ENCODE results near the gene FAM13A.
A peak's percentile ranks its signal among the peaks of the same experiment; 100 is the strongest.

The FAM13A gene

DNA sequence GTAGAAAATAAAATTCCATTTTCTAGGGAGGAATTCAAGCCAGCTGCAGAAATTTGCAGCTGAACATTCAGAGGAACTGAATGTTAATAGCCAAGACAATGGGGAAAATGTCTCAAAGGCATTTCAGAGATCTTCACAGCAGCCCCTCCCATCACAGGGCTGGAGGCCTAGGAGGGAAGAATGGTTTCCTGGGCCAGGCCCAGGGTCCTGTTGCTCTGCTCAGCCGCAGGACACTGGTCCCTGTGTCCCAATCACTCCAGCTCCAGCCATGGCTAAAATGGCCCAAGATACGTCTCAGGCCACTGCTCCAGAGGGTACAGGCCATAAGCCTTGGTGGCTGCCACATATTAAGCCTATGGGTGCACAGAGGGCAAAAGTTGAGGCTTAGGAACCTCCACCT is 20.4 kb downstream of the FAM13A start:
- Histone ChIP-seq H3K4me2 (ENCODE audit: low read length) (no peak overlapping the region), H3K4me3 (ENCODE audit: low read depth, low read length) (no peak overlapping the region), H2AFZ (no peak overlapping the region), H3K79me2 (no peaks in the 10 kb centered on the region), H3K4me1 (no peaks in the 10 kb centered on the region), H3K9me3 (ENCODE audit: control insufficient read depth, low read length) (no peaks in the 10 kb centered on the region), H3K36me3 (ENCODE audit: control insufficient read depth, insufficient read depth, low read length) (no peaks in the 10 kb centered on the region), H3K27me3 (ENCODE audit: control insufficient read depth, insufficient read depth, low read length) (no peaks in the 10 kb centered on the region), H3K27ac (no peak overlapping the region), H3K9ac (no peak overlapping the region)
- TF ChIP-seq, protein P1, sequence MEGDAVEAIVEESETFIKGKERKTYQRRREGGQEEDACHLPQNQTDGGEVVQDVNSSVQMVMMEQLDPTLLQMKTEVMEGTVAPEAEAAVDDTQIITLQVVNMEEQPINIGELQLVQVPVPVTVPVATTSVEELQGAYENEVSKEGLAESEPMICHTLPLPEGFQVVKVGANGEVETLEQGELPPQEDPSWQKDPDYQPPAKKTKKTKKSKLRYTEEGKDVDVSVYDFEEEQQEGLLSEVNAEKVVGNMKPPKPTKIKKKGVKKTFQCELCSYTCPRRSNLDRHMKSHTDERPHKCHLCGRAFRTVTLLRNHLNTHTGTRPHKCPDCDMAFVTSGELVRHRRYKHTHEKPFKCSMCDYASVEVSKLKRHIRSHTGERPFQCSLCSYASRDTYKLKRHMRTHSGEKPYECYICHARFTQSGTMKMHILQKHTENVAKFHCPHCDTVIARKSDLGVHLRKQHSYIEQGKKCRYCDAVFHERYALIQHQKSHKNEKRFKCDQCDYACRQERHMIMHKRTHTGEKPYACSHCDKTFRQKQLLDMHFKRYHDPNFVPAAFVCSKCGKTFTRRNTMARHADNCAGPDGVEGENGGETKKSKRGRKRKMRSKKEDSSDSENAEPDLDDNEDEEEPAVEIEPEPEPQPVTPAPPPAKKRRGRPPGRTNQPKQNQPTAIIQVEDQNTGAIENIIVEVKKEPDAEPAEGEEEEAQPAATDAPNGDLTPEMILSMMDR (IDR thresholded peaks at IDR 0.05) = no peak

DNA sequence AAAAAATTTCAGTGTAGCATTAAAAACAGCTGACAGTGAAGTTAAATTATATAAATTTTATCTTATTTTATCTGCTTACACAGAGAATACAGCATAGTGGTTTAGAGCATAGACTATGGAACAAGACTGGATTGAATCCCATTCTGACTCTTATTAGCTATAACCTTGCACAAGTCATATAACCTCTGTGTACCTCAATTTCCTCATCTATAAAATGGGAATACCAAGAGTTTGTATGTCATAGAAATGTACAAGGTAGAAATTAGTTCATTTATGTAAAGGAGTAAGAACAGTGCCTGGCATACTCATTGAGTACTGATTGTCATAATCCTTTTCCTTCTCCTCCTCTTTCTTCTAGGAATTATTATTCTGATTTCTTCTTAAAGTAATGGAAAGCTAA is 25.7 kb downstream of the FAM13A start:
- H3K4me3 ChIP-seq (ENCODE audit: low read depth, low read length) = no peak overlapping the region
- no peaks in the 10 kb centered on the region for H3K36me3 ChIP-seq (ENCODE audit: control insufficient read depth, insufficient read depth, low read length)
- no peak overlapping the region for H2AFZ ChIP-seq
- no peaks in the 10 kb centered on the region for H3K9me3 ChIP-seq (ENCODE audit: control insufficient read depth, low read length)
- TF ChIP-seq, protein P1 (IDR thresholded peaks at IDR 0.05) = no peak
- no peaks in the 10 kb centered on the region for H3K79me2 ChIP-seq
- no peak overlapping the region for H3K4me2 ChIP-seq (ENCODE audit: low read length)
- H3K27ac ChIP-seq = no peak overlapping the region
- no peak overlapping the region for H3K9ac ChIP-seq
- no peaks in the 10 kb centered on the region for H3K4me1 ChIP-seq
- H3K27me3 ChIP-seq (ENCODE audit: control insufficient read depth, insufficient read depth, low read length) = no peaks in the 10 kb centered on the region

DNA sequence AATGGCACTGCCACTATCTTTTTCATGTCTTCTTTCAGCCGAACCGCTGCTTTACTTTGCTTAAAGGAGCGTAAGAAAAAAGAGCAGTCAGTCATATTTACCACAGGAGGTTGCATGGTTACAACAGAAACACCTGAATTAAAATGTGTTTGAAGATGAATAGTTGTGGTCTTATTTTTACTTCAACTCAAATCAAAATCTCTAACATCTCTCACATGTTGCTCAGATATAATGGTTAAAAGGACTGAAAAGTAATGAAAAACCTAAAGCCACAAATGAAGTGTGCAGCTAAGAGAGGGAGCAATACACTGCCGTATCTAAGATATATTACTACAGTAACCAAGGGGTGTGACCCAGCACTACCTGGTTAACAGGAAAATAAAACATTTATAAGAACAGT is 27.4 kb downstream of the FAM13A start:
- Histone ChIP-seq H3K9ac (no peak overlapping the region), H3K36me3 (ENCODE audit: control insufficient read depth, insufficient read depth, low read length) (no peaks in the 10 kb centered on the region), H3K9me3 (ENCODE audit: control insufficient read depth, low read length) (no peaks in the 10 kb centered on the region), H3K4me1 (no peaks in the 10 kb centered on the region), H3K27ac (no peak overlapping the region), H3K79me2 (no peaks in the 10 kb centered on the region), H2AFZ (no peak overlapping the region), H3K4me2 (ENCODE audit: low read length) (no peak overlapping the region), H3K4me3 (ENCODE audit: low read depth, low read length) (no peak overlapping the region), H3K27me3 (ENCODE audit: control insufficient read depth, insufficient read depth, low read length) (no peaks in the 10 kb centered on the region)
- TF ChIP-seq, protein P1 (IDR thresholded peaks at IDR 0.05) = no peak

DNA sequence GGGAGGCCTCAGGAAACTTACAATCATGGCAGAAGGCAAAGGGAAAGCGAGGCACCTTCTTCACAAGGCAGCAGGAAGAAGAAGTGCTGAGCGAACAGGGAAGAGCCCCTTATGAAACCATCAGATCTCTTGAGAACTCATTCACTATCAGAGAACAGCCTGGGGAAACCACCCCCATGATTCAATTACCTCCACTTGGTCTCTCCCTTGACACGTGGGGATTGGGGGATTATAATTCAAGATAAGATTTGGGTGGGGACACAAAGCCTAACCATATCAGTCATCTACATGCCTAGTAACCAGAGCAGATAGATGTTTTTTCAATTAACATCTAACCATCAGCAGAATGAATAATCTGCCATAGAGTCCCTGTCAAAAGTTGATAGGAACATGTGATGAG is 30.4 kb downstream of the FAM13A start:
- Histone ChIP-seq H3K9me3 (ENCODE audit: control insufficient read depth, low read length) (no peaks in the 10 kb centered on the region), H3K4me2 (ENCODE audit: low read length) (no peak overlapping the region), H2AFZ (no peak overlapping the region), H3K79me2 (no peaks in the 10 kb centered on the region), H3K36me3 (ENCODE audit: control insufficient read depth, insufficient read depth, low read length) (no peaks in the 10 kb centered on the region), H3K4me3 (ENCODE audit: low read depth, low read length) (no peak overlapping the region), H3K27ac (no peak overlapping the region), H3K27me3 (ENCODE audit: control insufficient read depth, insufficient read depth, low read length) (no peaks in the 10 kb centered on the region), H3K4me1 (peaks cover 4% of the 10 kb centered on the region), H3K9ac (no peak overlapping the region)
- TF ChIP-seq, protein P1 (IDR thresholded peaks at IDR 0.05) = no peak

DNA sequence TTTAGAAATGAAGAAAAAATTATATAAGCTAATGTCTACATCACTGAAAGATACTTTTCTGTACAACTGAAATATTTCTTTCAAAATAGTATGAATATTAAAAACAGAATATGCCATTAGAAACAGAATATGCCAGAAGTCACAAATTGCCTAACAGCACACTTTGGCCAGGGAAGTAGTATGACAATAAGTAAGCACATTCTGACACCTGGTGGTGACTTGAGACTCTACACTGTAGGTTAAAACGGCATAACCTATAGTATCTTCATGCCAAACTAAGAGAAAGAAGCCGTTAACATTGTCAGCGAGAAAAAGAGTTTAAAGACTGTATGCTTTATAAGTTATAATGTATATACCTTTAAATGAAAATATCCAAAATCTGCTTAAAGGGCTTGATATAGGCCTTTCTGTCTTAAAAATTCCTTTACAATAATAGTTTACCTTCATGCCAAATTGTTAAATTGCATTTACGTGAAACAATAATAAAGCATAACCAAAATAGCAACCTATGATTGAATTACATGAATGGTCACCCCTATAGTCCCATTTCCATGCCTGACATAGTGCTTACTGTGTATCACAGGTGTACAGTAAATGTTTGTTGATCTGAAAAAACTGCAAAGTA is 32.8 kb downstream of the FAM13A start:
- TF ChIP-seq, protein P1 (IDR thresholded peaks at IDR 0.05) = peak; percentile 70
- Histone ChIP-seq H3K27ac (no peak overlapping the region), H3K9me3 (ENCODE audit: control insufficient read depth, low read length) (no peaks in the 10 kb centered on the region), H2AFZ (no peak overlapping the region), H3K4me1 (peaks cover 4% of the 10 kb centered on the region), H3K4me2 (ENCODE audit: low read length) (no peak overlapping the region), H3K79me2 (no peaks in the 10 kb centered on the region), H3K9ac (no peak overlapping the region), H3K4me3 (ENCODE audit: low read depth, low read length) (no peak overlapping the region), H3K27me3 (ENCODE audit: control insufficient read depth, insufficient read depth, low read length) (no peaks in the 10 kb centered on the region), H3K36me3 (ENCODE audit: control insufficient read depth, insufficient read depth, low read length) (no peaks in the 10 kb centered on the region)
